ENCODE measurements around the gene MACROD2.

Gene MACROD2

DNA sequence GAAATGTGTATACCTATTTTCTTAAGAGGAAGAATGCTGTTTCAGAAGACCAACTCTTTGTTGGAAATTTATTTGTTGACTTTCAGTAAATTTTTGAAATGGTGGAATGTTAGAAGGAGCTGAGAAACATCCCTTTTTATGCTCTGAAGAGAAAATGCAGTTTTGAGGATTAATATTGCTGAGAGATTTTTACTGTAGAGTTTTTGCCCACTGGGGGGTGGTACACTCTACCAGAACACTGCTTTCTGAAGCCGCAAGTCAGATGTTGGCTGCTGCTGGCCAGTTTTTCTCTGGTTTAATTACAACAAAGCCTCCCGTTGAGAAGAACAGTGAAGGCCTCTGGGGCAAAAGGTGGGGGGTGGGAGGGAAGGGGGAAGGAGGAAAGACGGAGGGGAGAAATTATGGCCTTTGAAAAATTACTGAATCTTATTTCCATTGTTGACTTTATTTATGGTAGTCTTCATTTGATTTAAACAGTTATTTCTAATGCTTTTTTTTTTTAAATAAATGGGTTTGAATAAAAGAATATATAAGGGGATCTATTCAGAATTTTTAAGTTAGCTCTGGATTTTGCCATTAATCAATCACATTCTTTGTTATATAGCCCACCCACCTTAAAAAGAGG, 339.1 kb downstream of the MACROD2 start:
- peak; percentile 55 for DNase-seq (ENCODE audit: low read depth)
- H3K4me3 ChIP-seq (ENCODE audit: low read depth, low read length) = no peak overlapping the region
- TF ChIP-seq, protein P1, sequence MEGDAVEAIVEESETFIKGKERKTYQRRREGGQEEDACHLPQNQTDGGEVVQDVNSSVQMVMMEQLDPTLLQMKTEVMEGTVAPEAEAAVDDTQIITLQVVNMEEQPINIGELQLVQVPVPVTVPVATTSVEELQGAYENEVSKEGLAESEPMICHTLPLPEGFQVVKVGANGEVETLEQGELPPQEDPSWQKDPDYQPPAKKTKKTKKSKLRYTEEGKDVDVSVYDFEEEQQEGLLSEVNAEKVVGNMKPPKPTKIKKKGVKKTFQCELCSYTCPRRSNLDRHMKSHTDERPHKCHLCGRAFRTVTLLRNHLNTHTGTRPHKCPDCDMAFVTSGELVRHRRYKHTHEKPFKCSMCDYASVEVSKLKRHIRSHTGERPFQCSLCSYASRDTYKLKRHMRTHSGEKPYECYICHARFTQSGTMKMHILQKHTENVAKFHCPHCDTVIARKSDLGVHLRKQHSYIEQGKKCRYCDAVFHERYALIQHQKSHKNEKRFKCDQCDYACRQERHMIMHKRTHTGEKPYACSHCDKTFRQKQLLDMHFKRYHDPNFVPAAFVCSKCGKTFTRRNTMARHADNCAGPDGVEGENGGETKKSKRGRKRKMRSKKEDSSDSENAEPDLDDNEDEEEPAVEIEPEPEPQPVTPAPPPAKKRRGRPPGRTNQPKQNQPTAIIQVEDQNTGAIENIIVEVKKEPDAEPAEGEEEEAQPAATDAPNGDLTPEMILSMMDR (IDR thresholded peaks at IDR 0.05; ENCODE audit: low read depth, low read length, missing control alignments) = peak; percentile 61
- in situ Hi-C loops (cut with HindIII; ENCODE audit: low sequenced_read_pairs) = no loop called here

- TF ChIP-seq, protein P1 (IDR thresholded peaks at IDR 0.05; ENCODE audit: low read depth, low read length, missing control alignments) = no peak
- no peak for DNase-seq (ENCODE audit: low read depth)
- in situ Hi-C loops (cut with HindIII; ENCODE audit: low sequenced_read_pairs) = no loop called here
- H3K4me3 ChIP-seq (ENCODE audit: low read depth, low read length) = no peak overlapping the region
These were observed 339.7 kb downstream of the MACROD2 start for GRCh38 chr20:14335052-14335451.

- DNase-seq (ENCODE audit: low read depth) = no peak
- H3K4me3 ChIP-seq (ENCODE audit: low read depth, low read length) = peak overlapping the region; percentile 45
- TF ChIP-seq, protein P1 (IDR thresholded peaks at IDR 0.05; ENCODE audit: low read depth, low read length, missing control alignments) = no peak
- in situ Hi-C loops (cut with HindIII; ENCODE audit: low sequenced_read_pairs) = no loop called here
These were observed 341.4 kb downstream of the MACROD2 start for GRCh38 chr20:14336686-14337085.

GRCh38 chr20:14337400-14338171, 342.3 kb downstream of the MACROD2 start, which contains the start of gene FLRT3:
FLRT3 (minus strand) TSS chr20:14337612; CDS start chr20:14327506, 10,106 bp downstream.
- DNase-seq (ENCODE audit: low read depth) = peak; percentile 97
- H3K4me3 ChIP-seq (ENCODE audit: low read depth, low read length) = peak within 1 kb of the TSS; percentile 45
- in situ Hi-C loops (cut with HindIII; ENCODE audit: low sequenced_read_pairs) = no loop called here
- TF ChIP-seq, protein P1 (IDR thresholded peaks at IDR 0.05; ENCODE audit: low read depth, low read length, missing control alignments) = peak; percentile 90

GRCh38 chr20:14341801-14342200, 346.5 kb downstream of the MACROD2 start:
- no peak for DNase-seq (ENCODE audit: low read depth)
- in situ Hi-C loops (cut with HindIII; ENCODE audit: low sequenced_read_pairs) = no loop called here
- no peak overlapping the region for H3K4me3 ChIP-seq (ENCODE audit: low read depth, low read length)
- TF ChIP-seq, protein P1 (IDR thresholded peaks at IDR 0.05; ENCODE audit: low read depth, low read length, missing control alignments) = no peak

GRCh38 chr20:14342918-14343317, 347.6 kb downstream of the MACROD2 start:
- no peak overlapping the region for H3K4me3 ChIP-seq (ENCODE audit: low read depth, low read length)
- TF ChIP-seq, protein P1 (IDR thresholded peaks at IDR 0.05; ENCODE audit: low read depth, low read length, missing control alignments) = no peak
- DNase-seq (ENCODE audit: low read depth) = no peak
- in situ Hi-C loops (cut with HindIII; ENCODE audit: low sequenced_read_pairs) = no loop called here

Measured in astrocyte of the cerebellum (primary cell).